Activated T-helper 1 cell treated with Interleukin-2 at 50 U/mL for 16 hours (primary cell): ENCODE data around the gene INPP5D.
"Not testable (repeated sequence)": the region's sequence is repeated elsewhere in the genome, so short reads cannot be mapped to it uniquely, and the experiment has no call there.

ENCODE experiments used
- DNase-seq: peaks from one replicate; pipeline ENCODE4 v3.0.0-alpha.2; 2020; ENCODE audit warnings: low read depth

Gene INPP5D

DNA sequence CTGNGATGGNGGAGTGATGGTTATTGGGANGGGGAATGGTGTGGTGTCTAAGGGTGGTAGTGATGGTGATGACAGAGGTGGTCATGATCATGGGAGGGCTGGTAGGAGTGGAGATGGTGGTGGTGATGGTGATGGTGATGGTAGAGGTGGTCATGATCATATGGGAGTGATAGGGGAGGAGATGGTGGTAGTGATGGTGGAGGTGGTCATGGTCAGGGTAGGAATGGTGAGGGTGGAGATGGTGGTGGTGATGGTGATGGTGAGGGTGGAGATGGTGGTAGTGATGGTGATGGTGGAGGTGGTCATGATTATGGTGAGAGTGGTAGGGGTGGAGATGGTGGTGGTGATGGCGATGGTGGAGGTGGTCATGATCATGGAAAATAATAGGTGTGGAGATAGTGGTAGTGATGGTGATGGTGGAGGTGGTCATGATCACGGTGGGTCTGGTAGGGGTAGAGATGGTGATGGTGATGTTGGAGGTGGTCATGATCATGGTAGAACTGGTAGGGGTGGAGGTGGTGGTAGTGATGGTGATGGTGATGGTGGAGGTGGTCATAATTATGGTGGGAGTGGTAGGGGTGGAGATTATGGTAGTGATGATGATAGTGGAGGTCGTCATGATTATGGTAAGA is 83.7 kb downstream of the INPP5D start:
- no peak for DNase-seq

DNA sequence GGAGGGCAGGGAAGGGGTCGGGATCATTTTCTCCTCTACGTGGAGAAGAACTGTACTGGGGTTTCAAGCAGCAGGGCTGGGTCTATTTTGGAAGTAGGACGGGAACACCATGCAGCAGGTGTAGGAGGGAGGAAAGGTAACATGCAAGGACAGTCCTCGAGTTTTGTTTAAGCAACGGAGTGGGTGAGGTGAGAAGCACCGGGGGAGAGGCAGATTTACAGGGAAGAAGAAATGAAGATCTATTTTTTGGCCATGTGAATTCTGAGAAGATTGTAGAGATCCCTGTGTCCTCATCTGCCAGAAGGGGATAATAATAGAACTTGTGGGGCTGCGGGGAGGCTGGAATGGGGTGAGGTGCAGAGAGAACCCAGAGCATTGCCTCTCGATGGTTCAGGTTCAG is 85.6 kb downstream of the INPP5D start:
- no peak for DNase-seq

GRCh38 chr2:233146194-233146593 is 86.1 kb downstream of the INPP5D start:
- DNase-seq = no peak

GRCh38 chr2:233147136-233147828 is 87.1 kb downstream of the INPP5D start:
- no peak for DNase-seq

DNA sequence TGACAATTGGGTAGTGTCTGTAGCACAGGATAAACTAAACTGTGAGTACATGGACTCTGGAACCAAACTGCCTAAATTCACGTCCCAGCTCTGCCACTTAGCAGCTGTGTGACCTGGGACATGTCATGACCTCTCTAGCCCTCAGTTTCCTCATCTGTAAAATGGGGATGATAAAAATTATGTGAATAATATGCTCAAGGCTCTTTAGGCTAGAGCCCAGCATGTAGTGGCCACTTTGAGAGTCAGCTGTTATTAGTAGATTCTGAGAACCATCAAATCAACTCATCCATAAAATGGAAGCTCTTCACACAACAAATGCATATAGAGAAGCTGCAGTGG is 87.7 kb downstream of the INPP5D start:
- no peak for DNase-seq

GRCh38 chr2:233148354-233148753 is 88.2 kb downstream of the INPP5D start:
- DNase-seq = no peak

GRCh38 chr2:233152541-233152940 is 92.4 kb downstream of the INPP5D start:
- DNase-seq = no peak

DNA sequence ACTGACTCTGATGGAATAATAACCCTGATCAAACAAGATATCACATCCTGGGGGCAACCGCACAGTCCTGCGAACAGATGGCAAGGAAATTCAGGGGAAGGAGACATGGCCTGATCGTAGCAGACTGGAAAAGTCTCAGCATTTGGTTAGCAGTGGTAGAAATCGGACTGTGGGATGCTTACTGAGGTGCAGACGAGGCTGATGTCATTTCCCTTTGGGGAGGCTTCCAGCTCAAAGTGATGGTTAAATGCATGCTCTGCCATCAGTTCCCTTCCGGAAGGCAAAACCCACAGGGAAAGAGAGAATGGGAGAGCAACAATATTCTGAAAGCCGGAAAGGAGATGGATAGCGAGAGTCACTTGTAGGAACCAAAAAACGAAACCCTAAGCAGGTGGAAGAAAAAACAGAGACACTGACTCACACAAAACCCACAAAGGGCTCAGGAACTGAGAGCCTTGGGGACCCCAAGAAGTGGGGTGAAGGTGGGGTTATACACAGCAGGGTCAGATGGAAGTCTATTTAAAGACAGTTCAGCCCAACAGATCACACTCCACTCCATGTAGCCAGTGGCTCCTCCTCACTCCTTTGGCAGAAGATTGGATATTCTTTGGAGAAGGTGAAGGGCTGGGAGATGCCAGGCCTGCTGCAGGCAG is 93.1 kb downstream of the INPP5D start:
- no peak for DNase-seq

GRCh38 chr2:233156001-233156400 is 95.9 kb downstream of the INPP5D start:
- DNase-seq = no peak

DNA sequence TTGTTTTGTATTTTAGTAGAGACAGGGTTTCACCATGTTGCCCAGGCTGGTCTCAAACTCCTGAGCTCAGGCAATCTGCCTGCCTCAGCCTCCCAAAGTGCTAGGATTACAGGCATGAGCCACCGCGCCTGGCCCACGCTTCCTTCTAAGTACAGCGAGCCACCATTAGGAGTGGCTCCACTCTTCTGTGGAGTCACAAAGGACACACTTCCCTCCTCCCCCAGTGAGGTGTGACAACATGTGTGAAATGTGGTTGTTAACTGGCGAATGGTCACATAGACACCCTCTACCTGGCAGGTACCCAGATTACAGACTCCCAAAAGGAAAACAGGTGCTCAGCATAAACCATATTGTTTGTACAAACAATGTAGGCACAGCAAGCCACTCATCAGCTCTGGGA is 96.3 kb downstream of the INPP5D start:
- not testable (repeated sequence) for DNase-seq

DNA sequence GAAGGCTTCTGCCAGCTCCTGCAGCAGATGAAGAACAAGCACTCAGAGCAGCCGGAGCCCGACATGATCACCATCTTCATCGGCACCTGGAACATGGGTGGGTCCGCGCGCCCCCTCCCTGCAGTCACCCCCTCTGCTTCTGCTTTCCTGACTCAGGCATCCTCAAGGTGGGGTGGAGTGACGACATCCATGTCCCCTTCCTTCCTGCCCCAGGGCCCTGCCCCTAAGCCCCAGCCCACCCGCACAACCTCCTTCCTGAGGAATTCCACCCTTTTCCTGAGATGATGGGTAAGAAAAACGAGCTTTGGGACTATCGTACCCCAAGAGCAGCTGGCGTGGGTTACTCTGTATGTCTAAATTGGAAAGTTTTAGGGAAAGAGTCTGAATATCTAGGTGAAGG is 101.6 kb downstream of the INPP5D start:
- DNase-seq = no peak

DNA sequence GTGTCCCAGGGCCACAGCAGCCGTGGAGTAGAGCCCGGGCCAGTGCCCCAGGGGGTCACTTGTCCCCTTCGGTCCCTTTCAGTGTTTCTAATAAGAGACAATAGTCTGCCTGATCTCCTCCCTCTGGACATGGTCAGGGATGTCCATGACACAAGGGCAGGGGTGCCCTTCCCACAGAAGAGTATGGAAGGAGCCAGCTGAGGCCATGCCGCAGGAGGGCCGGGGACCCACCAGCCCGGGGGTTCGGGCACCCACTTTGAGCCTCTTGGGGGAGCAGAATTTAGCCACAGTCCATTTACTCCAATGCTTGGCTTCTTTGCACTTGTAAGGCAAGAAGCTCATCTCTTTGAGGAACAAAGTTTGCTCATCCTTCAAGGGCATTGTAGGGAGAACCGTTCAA is 102.6 kb downstream of the INPP5D start:
- DNase-seq = no peak

DNA sequence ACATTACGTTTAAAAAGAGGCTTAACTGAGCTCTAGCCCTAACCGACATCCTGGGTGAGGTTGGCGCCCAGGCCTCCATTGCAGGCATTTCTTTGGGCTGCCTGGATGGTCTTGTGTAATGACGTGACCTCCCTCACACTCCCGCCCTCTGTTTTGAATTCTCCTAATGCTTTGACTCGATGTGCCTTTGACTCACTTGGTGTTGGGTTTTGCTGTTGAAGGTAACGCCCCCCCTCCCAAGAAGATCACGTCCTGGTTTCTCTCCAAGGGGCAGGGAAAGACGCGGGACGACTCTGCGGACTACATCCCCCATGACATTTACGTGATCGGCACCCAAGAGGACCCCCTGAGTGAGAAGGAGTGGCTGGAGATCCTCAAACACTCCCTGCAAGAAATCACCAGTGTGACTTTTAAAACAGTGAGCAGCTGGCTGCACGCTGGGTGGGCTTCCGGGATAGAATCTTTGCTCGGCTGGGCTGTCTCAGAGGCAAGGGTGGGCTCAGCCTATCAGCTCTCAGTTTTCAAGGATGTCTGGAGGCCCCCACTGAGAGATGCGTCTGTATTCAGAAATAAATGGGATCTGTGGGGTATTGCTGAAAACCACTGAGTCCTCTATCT is 103.5 kb downstream of the INPP5D start:
- no peak for DNase-seq

DNA sequence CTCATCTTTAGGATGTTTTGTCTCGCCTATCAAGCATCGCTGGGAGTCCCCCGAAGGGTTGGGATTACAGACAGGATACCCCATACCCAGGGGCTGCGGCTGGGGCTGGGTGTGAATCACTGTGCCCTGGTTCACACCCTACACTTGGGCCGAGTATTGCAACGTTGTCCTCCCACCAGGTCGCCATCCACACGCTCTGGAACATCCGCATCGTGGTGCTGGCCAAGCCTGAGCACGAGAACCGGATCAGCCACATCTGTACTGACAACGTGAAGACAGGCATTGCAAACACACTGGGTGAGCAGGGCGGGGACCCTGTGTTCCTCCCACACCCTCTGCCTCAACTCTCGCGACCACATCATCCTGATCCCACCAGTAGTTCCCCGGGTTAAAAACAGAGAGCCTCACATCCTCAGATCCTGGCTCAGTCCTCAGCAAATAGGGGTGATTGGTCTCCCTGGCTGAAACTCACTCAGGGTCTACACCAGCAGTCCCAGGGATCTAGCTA is 104.0 kb downstream of the INPP5D start:
- DNase-seq = no peak

DNA sequence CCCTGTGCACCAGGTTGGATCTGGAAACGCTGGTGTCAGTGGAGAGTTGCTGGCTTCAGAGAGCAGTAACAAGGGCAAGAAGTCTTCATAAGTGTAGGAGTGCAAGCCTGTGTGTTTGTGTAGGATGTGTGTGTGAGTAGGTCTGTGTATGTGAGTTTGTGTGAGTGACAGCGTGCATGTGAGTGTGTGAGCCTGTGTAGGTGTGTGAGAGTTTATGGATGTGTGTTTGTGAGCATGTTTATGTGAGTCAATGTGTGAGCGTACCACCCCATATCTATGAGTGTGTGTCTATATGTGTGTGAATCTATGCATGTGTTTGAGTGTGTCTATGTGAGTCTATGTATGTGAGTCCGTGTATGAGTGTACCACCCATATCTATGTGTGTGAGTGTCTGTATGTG is 104.8 kb downstream of the INPP5D start:
- no peak for DNase-seq

DNA sequence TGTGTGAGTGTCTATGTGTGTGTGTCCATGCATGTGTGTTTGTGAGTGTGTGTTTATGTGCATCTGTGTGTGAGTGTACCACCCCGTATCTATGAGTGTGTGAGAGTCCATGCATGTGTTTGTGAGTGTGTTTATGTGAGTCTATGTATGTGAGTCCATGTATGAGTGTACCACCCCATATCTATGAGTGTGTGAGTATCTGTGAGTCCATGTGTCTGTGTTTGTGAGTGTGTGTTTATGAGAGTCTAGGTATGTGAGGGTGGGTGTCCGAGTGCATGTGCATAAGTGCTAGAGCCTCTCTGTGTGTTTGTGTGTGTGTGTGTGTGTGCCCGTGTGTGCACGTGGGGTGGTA is 105.4 kb downstream of the INPP5D start:
- DNase-seq = no peak

- peak; percentile 21 for DNase-seq
These were observed 105.9 kb downstream of the INPP5D start for GRCh38 chr2:233165895-233166661.

DNA sequence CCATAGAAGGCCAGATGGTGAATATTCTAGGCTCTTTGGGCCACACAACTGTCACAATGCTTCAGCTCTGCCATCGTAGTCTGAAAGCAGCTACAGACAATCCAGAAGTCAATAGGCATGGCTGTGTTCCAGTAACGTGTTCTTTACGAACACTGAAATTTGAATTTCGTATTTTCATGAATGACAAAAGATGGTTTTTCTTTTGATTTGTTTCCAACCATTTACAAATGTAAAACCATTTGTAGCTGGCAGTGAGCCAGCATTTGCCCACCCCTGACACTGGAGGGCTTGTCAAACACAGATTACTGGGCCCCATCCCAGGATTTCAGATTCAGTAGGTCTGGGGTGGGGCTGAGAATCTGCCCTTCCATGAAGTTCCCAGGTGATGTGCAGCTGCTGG is 108.3 kb downstream of the INPP5D start:
- DNase-seq = no peak

DNA sequence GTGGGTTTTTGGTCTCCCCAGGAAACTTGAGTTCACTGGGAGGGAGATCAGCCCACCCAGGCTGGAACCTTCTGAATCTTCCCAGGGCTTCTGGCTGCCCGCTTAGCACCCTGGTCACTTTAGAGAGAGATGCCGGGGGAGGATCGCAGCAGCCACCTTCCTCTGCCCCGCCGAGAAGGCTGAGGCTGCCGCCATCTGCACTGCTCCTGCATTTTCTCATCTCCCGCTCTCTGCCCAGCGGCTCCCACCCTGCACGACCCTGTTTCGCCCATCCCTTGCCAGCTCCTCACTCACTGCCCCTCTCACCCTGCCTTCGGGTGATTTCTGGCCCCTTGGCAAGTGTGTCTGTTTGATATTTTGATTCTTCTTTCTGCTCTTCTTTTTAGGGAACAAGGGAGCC is 108.8 kb downstream of the INPP5D start:
- DNase-seq = no peak

- no peak for DNase-seq
These were observed 111.2 kb downstream of the INPP5D start for GRCh38 chr2:233171344-233171743.

DNA sequence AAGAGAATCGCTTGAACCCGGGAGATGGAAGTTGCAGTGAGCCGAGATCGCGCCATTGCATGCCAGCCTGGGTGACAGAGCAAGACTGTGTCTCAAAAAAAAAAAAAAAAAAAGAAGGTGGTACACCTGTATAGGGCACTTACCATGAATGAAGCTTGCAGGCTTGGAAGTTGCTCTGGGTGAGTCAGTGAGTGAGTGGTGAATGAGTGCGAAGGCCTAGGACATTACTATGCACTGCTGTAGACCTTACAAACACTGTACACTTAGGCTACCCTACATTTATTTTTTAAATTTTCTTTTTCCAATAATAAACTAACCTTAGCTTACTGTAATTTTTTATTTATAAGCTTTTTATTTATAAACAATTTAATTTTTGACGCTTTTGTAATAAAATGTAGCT is 113.0 kb downstream of the INPP5D start:
- DNase-seq = no peak

DNA sequence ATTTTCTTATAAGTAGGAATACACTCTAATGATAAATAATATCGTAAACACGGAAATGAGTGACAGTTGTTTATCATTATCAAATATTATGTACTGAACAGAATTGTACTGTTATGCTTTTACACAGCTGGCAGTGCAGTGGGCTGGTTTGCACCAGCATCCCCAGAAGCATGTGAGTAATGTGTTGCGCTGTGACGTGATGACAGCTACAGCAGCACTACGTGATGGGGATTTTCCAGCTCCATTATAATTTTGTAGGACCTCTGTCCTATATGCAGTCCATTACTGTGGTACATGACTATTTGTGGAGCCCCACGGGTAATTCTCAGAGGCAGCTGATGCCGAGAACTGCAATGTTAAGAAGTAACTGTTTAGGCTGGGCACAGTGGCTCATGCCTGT is 114.0 kb downstream of the INPP5D start:
- DNase-seq = no peak
